GM23248 (cell line): ENCODE data around the gene UBXN10. TPM values are rescaled to one million over a fixed set of nuclear protein-coding genes. Genes with fewer than 3 reads are reported as not detected.

Experiments used
- DNase-seq: peaks from one replicate; pipeline ENCODE4 v3.0.0-alpha.2; 2015
- H2AFZ ChIP-seq: fragments of 200-600 bp; sonication (generic); 2 replicates; pipeline ENCODE4 v1.6.1; 2016; ENCODE audit warnings: antibody characterized with exemption
- H3F3A ChIP-seq: fragments of 200-600 bp; sonication (generic); 2 replicates; pipeline ENCODE4 v1.6.1; 2016; ENCODE audit warnings: mild to moderate bottlenecking, antibody characterized with exemption, mixed run types; ENCODE audit not compliant: insufficient read depth
- H3K27ac ChIP-seq: fragments of 200-600 bp; sonication (generic); 2 replicates; pipeline ENCODE4 v1.5.1; 2016; ENCODE audit warnings: mild to moderate bottlenecking
- H3K27me3 ChIP-seq: fragments of 200-600 bp; sonication (generic); replicated peaks from 2 replicates; pipeline ENCODE4 v1.6.1; 2016; ENCODE audit warnings: mild to moderate bottlenecking; ENCODE audit not compliant: insufficient read depth
- H3K36me3 ChIP-seq: fragments of 200-600 bp; sonication (generic); 2 replicates; pipeline ENCODE4 v1.6.1; 2016; ENCODE audit warnings: low read depth, mild to moderate bottlenecking
- H3K4me1 ChIP-seq: fragments of 200-600 bp; sonication (generic); 2 replicates; pipeline ENCODE4 v1.6.1; 2016; ENCODE audit warnings: mild to moderate bottlenecking; ENCODE audit not compliant: insufficient read depth
- H3K4me2 ChIP-seq: fragments of 200-600 bp; sonication (generic); one replicate; pipeline ENCODE4 v1.6.1; 2016; ENCODE audit warnings: mild to moderate bottlenecking; ENCODE audit not compliant: unreplicated experiment
- H3K4me3 ChIP-seq: fragments of 200-600 bp; sonication (generic); 2 replicates; pipeline ENCODE4 v1.5.1; 2016; ENCODE audit warnings: mild to moderate bottlenecking
- H3K79me2 ChIP-seq: fragments of 200-600 bp; sonication (generic); 2 replicates; pipeline ENCODE4 v1.6.1; 2016; ENCODE audit warnings: mild to moderate bottlenecking; ENCODE audit not compliant: insufficient read depth
- H3K9ac ChIP-seq: fragments of 200-600 bp; sonication (generic); 2 replicates; pipeline ENCODE4 v1.6.1; 2016; ENCODE audit warnings: mild to moderate bottlenecking
- H3K9me2 ChIP-seq: fragments of 200-600 bp; sonication (generic); 2 replicates; pipeline ENCODE4 v1.6.1; 2016; ENCODE audit warnings: mixed run types, mild to moderate bottlenecking, moderate library complexity; ENCODE audit not compliant: insufficient read depth
- H3K9me3 ChIP-seq: fragments of 200-600 bp; sonication (generic); one replicate; pipeline ENCODE4 v1.6.1; 2017; ENCODE audit warnings: low read depth
- H4K20me1 ChIP-seq: fragments of 200-600 bp; sonication (generic); 2 replicates; pipeline ENCODE4 v1.6.0; 2016; ENCODE audit not compliant: insufficient read depth
- EZH2 ChIP-seq: fragments of 200-600 bp; sonication (generic); IDR thresholded peaks from 2 replicates; pipeline ENCODE4 v1.6.1; 2018; ENCODE audit warnings: antibody characterized with exemption, mild to moderate bottlenecking; ENCODE audit not compliant: insufficient read depth, poor library complexity, severe bottlenecking
- EZH2phosphoT487 ChIP-seq: fragments of 200-600 bp; sonication (generic); IDR thresholded peaks from 2 replicates; pipeline ENCODE4 v1.6.1; 2018; ENCODE audit warnings: antibody characterized with exemption, moderate library complexity, mild to moderate bottlenecking, low read depth; ENCODE audit not compliant: insufficient read depth
- WGBS, 2 experiments: methylation state at CpG; one replicate each; pipeline ENCODE4 v1.1.6; 2015 to 2017; ENCODE audit warnings: low lambda C conversion rate in 2 of 2, low coverage in 1 of 2; ENCODE audit errors: missing lambda C conversion rate in 2 of 2; 5-methylcytosine and 5-hydroxymethylcytosine counted together
- in situ Hi-C: fragments of 300-500 bp; cut with MboI; formaldehyde crosslinking; loops from 2 replicates; pipeline ENCODE4 v1.15.0; 2020
- polyA plus RNA-seq: library from polyadenylated mRNA; unstranded; fragments of >200 nt; fragmentation: Nextera tagmentation; extraction: Ambion mirVana; gene quantifications from 2 replicates; pipeline ENCODE4 v1.2.1, GENCODE V29; 2016
- total RNA-seq: library from RNA; depleted of rRNA; stranded (reverse); fragments of >200 nt; shearing (Covaris generic); gene quantifications from 2 replicates; pipeline ENCODE4 v1.2.3, GENCODE V29; 2014

Gene UBXN10
- total and polyA plus RNA-seq, 2 experiments from 2014 or later, result 0.11 TPM; not detected in 1

DNA sequence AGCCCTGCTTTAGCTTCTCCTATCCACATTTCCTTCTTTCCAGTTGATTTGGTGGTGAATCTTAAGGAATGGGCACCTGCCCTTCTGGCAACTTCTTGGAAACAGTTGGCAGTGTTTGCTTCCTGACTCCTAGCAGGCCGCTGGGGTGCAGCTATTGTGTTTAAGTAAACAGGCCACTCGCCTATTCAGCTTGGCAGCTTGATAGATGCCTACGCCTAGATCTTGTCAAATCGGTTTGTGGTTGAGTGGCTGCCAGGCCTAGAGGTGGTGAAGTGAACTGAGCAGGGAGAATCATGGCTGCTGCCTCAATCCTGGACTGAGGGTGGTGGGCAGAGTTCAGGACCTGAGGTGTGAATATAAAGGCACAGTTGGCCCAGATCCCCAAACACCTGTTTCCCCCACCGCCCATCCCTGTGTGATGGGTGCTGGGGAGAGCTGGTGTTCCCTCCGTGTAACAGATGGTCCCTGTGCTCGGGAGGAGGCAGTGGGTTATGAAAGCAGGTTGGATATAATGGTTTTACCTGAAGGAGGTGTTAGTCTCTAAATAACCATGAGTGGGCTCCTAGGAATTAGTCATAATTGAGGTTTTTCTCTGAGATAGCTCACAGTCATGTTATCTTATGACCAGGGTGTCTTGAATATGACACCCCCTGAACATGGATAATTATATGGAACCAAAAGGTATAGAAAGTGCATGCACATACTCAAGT, 1.4 kb downstream of the UBXN10 start:
- Histone ChIP-seq H3K4me2 (no peak overlapping the region), H3K27me3 (peaks cover 79% of the 10 kb centered on the region), H3K36me3 (no peaks in the 10 kb centered on the region), H3K9me2 (no peaks in the 10 kb centered on the region), H3K79me2 (no peaks in the 10 kb centered on the region), H3K27ac (no peak overlapping the region), H3F3A (no peaks in the 10 kb centered on the region), H3K4me3 (no peak overlapping the region), H3K9ac (no peak overlapping the region), H3K9me3 (no peaks in the 10 kb centered on the region), H3K4me1 (no peaks in the 10 kb centered on the region), H2AFZ (no peak overlapping the region), H4K20me1 (no peaks in the 10 kb centered on the region)
- WGBS, 2 experiments, result 56 to 58% methylated on average over 7 of the region's 7 CpGs
- DNase-seq, result no peak
- in situ Hi-C loops, result no loop called here
- TF ChIP-seq EZH2 (no peak), EZH2phosphoT487 (no peak)

GRCh38 chr1:20187813-20188454, 2.0 kb downstream of the UBXN10 start:
- Histone ChIP-seq H3K9ac (no peak overlapping the region), H3K9me2 (no peaks in the 10 kb centered on the region), H4K20me1 (no peaks in the 10 kb centered on the region), H3K36me3 (no peaks in the 10 kb centered on the region), H2AFZ (no peak overlapping the region), H3K9me3 (no peaks in the 10 kb centered on the region), H3K79me2 (no peaks in the 10 kb centered on the region), H3K27me3 (peaks cover 72% of the 10 kb centered on the region), H3K27ac (no peak overlapping the region), H3F3A (no peaks in the 10 kb centered on the region), H3K4me1 (no peaks in the 10 kb centered on the region), H3K4me3 (no peak overlapping the region), H3K4me2 (no peak overlapping the region)
- in situ Hi-C loops, result no loop called here
- no peak for DNase-seq
- WGBS, 2 experiments, result 46 to 53% methylated on average over 4 of the region's 4 CpGs
- TF ChIP-seq EZH2phosphoT487 (no peak), EZH2 (no peak)

DNA sequence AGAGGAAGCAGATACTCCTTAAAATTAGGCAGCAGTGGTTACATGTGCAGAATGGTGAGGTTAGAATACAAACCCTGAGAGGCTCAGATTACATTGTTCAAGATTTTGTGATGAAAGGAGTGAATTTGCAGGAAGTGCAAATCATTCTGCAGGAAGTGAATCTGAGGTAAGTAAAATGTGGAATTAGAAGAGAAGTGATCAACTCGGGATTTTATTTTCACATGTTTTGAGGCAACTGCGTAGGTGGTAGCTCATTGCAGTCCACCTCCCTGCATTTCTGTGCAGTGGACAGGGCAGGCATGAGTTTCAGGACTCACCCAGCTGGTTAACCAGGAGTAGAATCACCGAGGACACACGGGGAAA, 2.5 kb downstream of the UBXN10 start:
- Histone ChIP-seq H3K9me2 (no peaks in the 10 kb centered on the region), H3K4me3 (no peak overlapping the region), H3K9ac (no peak overlapping the region), H3K36me3 (no peaks in the 10 kb centered on the region), H3K4me2 (no peak overlapping the region), H3K9me3 (no peaks in the 10 kb centered on the region), H3K79me2 (no peaks in the 10 kb centered on the region), H3K4me1 (no peaks in the 10 kb centered on the region), H3K27me3 (peaks cover 68% of the 10 kb centered on the region), H4K20me1 (no peaks in the 10 kb centered on the region), H2AFZ (no peak overlapping the region), H3F3A (no peaks in the 10 kb centered on the region), H3K27ac (no peak overlapping the region)
- in situ Hi-C loops, result no loop called here
- 73 to 78% methylated on average over 4 of the region's 4 CpGs for WGBS, 2 experiments
- no peak for DNase-seq
- no peak for TF ChIP-seq EZH2
- TF ChIP-seq EZH2phosphoT487, result no peak

- H3K36me3 ChIP-seq, result no peaks in the 10 kb centered on the region
- WGBS, 2 experiments, result 63 to 72% methylated on average over 4 of the region's 4 CpGs
- H3K9me3 ChIP-seq, result no peaks in the 10 kb centered on the region
- H2AFZ ChIP-seq, result no peak overlapping the region
- H3K79me2 ChIP-seq, result no peaks in the 10 kb centered on the region
- in situ Hi-C loops, result no loop called here
- TF ChIP-seq EZH2phosphoT487 (no peak), EZH2 (no peak)
- DNase-seq, result no peak
- H4K20me1 ChIP-seq, result no peaks in the 10 kb centered on the region
- no peak overlapping the region for H3K4me3 ChIP-seq
- no peak overlapping the region for H3K4me2 ChIP-seq
- H3K9ac ChIP-seq, result no peak overlapping the region
- no peaks in the 10 kb centered on the region for H3F3A ChIP-seq
- no peaks in the 10 kb centered on the region for H3K9me2 ChIP-seq
- no peak overlapping the region for H3K27ac ChIP-seq
- H3K27me3 ChIP-seq, result peaks cover 72% of the 10 kb centered on the region
- H3K4me1 ChIP-seq, result peaks cover 1% of the 10 kb centered on the region
Measured at GRCh38 chr1:20189664-20190063, 3.8 kb downstream of the UBXN10 start.
